ENCODE results near the gene DMWD. TPM values are rescaled to one million over a fixed set of nuclear protein-coding genes. Genes with fewer than 3 reads are reported as not detected.

Gene DMWD
- total RNA-seq, 1 donor from 2014 or later, result 31.2 TPM

DNA sequence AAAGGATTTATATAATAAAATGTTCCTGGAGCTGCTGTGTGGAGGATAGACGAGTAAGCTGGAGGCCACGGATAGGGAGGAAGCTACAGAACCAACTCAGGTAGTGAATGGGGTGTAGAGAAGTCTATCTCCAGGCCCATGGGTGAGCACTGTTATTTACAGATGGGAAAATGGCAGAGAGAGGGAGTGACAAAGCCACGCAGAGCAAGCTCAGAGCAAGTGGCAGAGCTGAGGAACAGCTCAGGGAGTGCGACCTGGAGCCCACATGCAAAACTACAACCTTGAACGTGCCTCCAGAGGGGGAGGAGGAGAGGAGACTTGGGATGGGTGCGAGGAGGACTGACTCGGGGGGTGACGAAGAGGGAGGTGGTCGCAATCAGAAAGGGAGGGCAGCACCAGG is 35.9 kb upstream of the DMWD start:
- no peak for DNase-seq (ENCODE audit: extremely low spot score in 2 of 2)
- H3K9me3 ChIP-seq, result no peaks in the 10 kb centered on the region
- no peaks in the 10 kb centered on the region for H3K27me3 ChIP-seq
- no peak overlapping the region for H3K4me3 ChIP-seq
- TF ChIP-seq POLR2A (IDR thresholded peaks at IDR 0.05), result no peak
- TF ChIP-seq, protein P1, sequence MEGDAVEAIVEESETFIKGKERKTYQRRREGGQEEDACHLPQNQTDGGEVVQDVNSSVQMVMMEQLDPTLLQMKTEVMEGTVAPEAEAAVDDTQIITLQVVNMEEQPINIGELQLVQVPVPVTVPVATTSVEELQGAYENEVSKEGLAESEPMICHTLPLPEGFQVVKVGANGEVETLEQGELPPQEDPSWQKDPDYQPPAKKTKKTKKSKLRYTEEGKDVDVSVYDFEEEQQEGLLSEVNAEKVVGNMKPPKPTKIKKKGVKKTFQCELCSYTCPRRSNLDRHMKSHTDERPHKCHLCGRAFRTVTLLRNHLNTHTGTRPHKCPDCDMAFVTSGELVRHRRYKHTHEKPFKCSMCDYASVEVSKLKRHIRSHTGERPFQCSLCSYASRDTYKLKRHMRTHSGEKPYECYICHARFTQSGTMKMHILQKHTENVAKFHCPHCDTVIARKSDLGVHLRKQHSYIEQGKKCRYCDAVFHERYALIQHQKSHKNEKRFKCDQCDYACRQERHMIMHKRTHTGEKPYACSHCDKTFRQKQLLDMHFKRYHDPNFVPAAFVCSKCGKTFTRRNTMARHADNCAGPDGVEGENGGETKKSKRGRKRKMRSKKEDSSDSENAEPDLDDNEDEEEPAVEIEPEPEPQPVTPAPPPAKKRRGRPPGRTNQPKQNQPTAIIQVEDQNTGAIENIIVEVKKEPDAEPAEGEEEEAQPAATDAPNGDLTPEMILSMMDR (IDR thresholded peaks at IDR 0.05), result no peak
- no peak for TF ChIP-seq POLR2AphosphoS5 (IDR thresholded peaks at IDR 0.05; ENCODE audit: insufficient read depth in 1 of 2, low read depth in 1 of 2)
- H3K27ac ChIP-seq, result no peak overlapping the region
- peaks cover 3 to 79% of the 10 kb centered on the region in 2 donors for H3K36me3 ChIP-seq
- H3K4me1 ChIP-seq, result no peaks in the 10 kb centered on the region
- intact Hi-C loops (cut with DNase I), result no loop called here

DNA sequence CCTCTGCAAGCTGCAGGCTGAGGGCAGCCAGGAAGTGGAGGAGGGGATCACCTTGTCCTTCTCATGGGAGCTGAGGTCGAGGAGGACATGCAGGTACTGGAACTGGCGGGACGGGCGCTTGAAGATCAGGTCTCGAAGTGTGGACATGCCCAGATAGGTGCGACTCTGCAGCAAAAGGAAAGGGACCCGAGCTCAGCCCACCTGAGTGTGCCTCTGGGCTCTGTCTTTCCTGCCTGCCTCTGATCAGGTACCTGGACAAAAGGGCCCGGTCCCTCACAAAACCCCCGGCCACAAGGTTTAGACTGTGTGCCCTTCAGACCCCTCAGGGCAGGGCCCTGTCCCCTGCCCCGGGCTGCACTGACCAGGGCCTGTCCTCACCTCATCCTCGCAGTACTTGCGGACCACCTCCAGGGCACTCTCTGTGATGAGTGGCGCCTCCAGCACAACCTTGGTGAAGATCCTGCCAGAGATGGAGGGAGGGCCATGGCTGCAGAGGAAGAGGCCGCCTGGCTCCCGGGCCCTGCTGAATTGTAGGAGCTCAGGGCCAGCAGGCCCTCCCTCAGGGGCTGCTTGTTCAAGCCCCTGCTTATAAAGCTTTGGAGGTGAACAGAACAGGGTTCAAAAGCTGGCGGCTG is 34.9 kb upstream of the DMWD start:
- no peaks in the 10 kb centered on the region for H3K4me1 ChIP-seq
- no peaks in the 10 kb centered on the region for H3K9me3 ChIP-seq
- H3K27me3 ChIP-seq, result no peaks in the 10 kb centered on the region
- peaks cover 3 to 77% of the 10 kb centered on the region in 2 donors for H3K36me3 ChIP-seq
- no peak overlapping the region for H3K27ac ChIP-seq
- TF ChIP-seq POLR2A (IDR thresholded peaks at IDR 0.05) (no peak), POLR2AphosphoS5 (IDR thresholded peaks at IDR 0.05; ENCODE audit: insufficient read depth in 1 of 2, low read depth in 1 of 2) (no peak)
- TF ChIP-seq, protein P1 (IDR thresholded peaks at IDR 0.05), result no peak
- intact Hi-C loops (cut with DNase I), result no loop called here
- DNase-seq (ENCODE audit: extremely low spot score in 2 of 2), result no peak
- no peak overlapping the region for H3K4me3 ChIP-seq

DNA sequence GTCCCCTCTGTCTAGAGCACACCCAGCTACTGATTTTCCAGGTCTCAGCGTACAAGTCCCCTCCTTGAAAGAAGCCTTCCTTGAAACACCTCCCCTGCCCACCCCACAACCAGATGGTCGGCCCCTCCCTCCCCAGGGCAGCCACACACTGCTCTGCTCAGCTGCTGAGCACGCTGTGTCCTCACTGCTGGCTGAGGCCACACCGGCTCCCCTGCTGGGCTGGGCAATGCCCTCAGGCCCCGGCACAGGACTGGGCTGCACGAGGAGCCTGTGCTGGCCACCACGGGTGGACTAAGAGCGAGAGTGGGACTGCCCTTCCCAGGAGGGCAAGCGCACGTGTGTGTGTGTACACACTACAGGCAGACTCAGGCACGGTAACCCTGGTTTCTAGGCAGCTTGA is 34.3 kb upstream of the DMWD start:
- H3K27me3 ChIP-seq, result no peaks in the 10 kb centered on the region
- no peak overlapping the region for H3K27ac ChIP-seq
- DNase-seq (ENCODE audit: extremely low spot score in 2 of 2), result no peak
- H3K9me3 ChIP-seq, result no peaks in the 10 kb centered on the region
- H3K4me1 ChIP-seq, result no peaks in the 10 kb centered on the region
- peaks cover 3 to 75% of the 10 kb centered on the region in 2 donors for H3K36me3 ChIP-seq
- H3K4me3 ChIP-seq, result no peak overlapping the region
- intact Hi-C loops (cut with DNase I), result no loop called here
- TF ChIP-seq POLR2AphosphoS5 (IDR thresholded peaks at IDR 0.05; ENCODE audit: insufficient read depth in 1 of 2, low read depth in 1 of 2) (no peak), POLR2A (IDR thresholded peaks at IDR 0.05) (no peak)
- TF ChIP-seq, protein P1 (IDR thresholded peaks at IDR 0.05), result no peak

DNA sequence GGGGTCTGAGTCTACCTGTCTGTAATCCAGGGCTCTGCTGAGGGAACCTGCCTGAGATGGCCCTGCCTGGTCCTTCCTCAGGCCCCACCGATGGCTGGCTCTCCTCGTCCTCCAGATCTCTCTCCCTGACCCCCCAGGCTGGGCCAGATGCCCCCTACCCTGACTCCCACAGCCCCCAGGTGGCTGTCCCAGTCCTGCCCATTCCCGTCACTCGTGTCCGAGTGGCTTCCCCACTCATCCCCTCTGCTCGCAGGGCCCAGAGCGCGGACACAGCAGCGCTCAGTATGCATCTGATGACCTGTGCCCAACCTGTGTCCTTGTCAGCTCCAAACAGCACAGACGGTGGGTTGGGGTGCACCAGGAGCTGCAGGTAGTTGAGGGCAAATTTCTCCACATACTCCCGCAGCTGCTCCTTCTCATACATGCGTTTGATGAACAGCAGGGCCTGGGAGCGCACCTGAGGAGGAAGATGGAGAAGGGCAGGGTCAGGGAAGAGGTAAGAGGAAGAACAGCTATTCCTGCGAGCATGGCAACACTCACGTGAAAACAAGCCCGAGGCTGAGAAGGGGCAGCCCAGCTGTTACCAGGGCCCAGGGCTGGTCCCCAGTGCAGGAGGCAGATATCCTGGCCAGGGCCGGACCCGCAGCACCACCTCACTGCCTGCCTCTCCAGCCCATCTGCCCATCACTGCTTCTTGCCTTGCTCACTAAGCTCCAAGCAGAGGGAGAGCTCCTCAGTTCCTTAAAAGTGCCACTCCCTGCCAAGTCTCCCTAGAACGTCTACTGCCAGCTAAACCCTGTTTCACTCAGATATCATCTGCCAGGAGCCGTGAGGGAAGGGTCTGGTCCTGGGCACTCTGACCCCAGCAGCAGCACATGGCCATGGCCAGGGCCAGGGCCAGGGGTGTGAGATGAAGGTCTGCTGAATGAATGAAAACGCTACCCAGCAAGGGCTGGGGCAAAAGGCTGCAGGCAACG is 33.6 kb upstream of the DMWD start:
- no peak for DNase-seq (ENCODE audit: extremely low spot score in 2 of 2)

DNA sequence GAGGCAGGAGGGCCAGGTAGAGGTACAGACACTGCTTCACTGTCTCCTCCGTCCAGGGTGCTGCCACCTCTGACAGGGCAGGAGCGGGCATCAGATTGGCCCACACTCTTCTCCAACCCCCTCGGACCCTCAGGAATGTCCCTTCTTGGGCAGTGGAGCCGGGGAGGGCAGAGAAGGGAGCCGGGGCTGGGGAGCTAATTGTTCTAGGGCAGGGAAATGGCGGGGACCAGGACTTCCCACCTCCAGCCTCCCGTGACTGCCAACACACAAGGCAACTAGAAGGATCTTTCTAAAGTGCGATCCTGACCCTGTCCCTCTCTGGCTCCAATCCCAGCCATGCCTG is 32.6 kb upstream of the DMWD start:
- TF ChIP-seq POLR2A (IDR thresholded peaks at IDR 0.05) (no peak), POLR2AphosphoS5 (IDR thresholded peaks at IDR 0.05; ENCODE audit: insufficient read depth in 1 of 2, low read depth in 1 of 2) (no peak)
- TF ChIP-seq, protein P1 (IDR thresholded peaks at IDR 0.05), result no peak
- Histone ChIP-seq H3K4me3 (no peak overlapping the region), H3K27ac (no peak overlapping the region), H3K9me3 (no peaks in the 10 kb centered on the region), H3K36me3 (peaks cover 0 to 71% of the 10 kb centered on the region in 2 donors), H3K4me1 (no peaks in the 10 kb centered on the region), H3K27me3 (no peaks in the 10 kb centered on the region)
- DNase-seq (ENCODE audit: extremely low spot score in 2 of 2), result no peak
- intact Hi-C loops (cut with DNase I), result no loop called here

More for the DNA sequence above, 33.6 kb upstream of the DMWD start:
- H3K4me3 ChIP-seq, result no peak overlapping the region
- no peak overlapping the region for H3K27ac ChIP-seq
- intact Hi-C loops (cut with DNase I), result no loop called here
- no peaks in the 10 kb centered on the region for H3K27me3 ChIP-seq
- no peak for TF ChIP-seq POLR2AphosphoS5 (IDR thresholded peaks at IDR 0.05; ENCODE audit: insufficient read depth in 1 of 2, low read depth in 1 of 2)
- H3K4me1 ChIP-seq, result no peaks in the 10 kb centered on the region
- H3K36me3 ChIP-seq, result peaks cover 1 to 71% of the 10 kb centered on the region in 2 donors
- no peaks in the 10 kb centered on the region for H3K9me3 ChIP-seq

All from vagina (tissue), 2 donors.